Osteoblast (primary cell): Measurements from ENCODE around the gene PRMT5. TPM values are rescaled to one million over a fixed set of nuclear protein-coding genes. Genes with fewer than 3 reads are reported as not detected.
A peak's percentile ranks its signal among the peaks of the same experiment; 100 is the strongest.

Experiments
- DNase-seq: peaks from one replicate; pipeline ENCODE4 v3.0.0; 2011; ENCODE audit warnings: low spot score, mixed read lengths; ENCODE audit not compliant: insufficient read length; ENCODE audit errors: missing footprints
- H2AFZ ChIP-seq: 2 replicates; pipeline ENCODE4 v1.6.0; 2011; ENCODE audit warnings: mild to moderate bottlenecking, low read length
- H3K27ac ChIP-seq: 2 replicates; pipeline ENCODE4 v1.5.1; 2011; ENCODE audit warnings: mild to moderate bottlenecking, low read depth, low read length, moderate library complexity
- H3K27me3 ChIP-seq: 2 replicates; pipeline ENCODE4 v1.6.0; 2012; ENCODE audit warnings: mild to moderate bottlenecking, control low read depth, inconsistent platforms, low read length, moderate library complexity; ENCODE audit not compliant: insufficient read depth
- H3K36me3 ChIP-seq: 2 replicates; pipeline ENCODE4 v1.5.1; 2011; ENCODE audit warnings: mild to moderate bottlenecking, low read length, control low read depth, moderate library complexity; ENCODE audit not compliant: insufficient read depth
- H3K4me1 ChIP-seq: 2 replicates; pipeline ENCODE4 v1.5.1; 2011; ENCODE audit warnings: mild to moderate bottlenecking, low read length, control low read depth, moderate library complexity; ENCODE audit not compliant: insufficient read depth
- H3K4me2 ChIP-seq: 2 replicates; pipeline ENCODE4 v1.6.0; 2011; ENCODE audit warnings: mild to moderate bottlenecking, low read length; ENCODE audit not compliant: insufficient read depth
- H3K4me3 ChIP-seq: fragments of 200-600 bp; sonication (generic); 3 replicates; pipeline ENCODE4 v1.5.1; 2012; ENCODE audit warnings: mild to moderate bottlenecking, low read length, inconsistent platforms; ENCODE audit not compliant: insufficient read depth
- H3K79me2 ChIP-seq: 2 replicates; pipeline ENCODE4 v1.6.0; 2012; ENCODE audit warnings: mild to moderate bottlenecking, low read length, control low read depth, inconsistent platforms; ENCODE audit not compliant: insufficient read depth
- H3K9me3 ChIP-seq: 2 replicates; pipeline ENCODE4 v1.5.1; 2011; ENCODE audit warnings: low read depth, low read length, control low read depth
- H4K20me1 ChIP-seq: 2 replicates; pipeline ENCODE4 v1.6.0; 2012; ENCODE audit warnings: mild to moderate bottlenecking, low read length, control low read depth; ENCODE audit not compliant: insufficient read depth
- CTCF ChIP-seq: IDR thresholded peaks from 2 replicates; pipeline ENCODE4 v1.5.1; 2011; ENCODE audit warnings: mild to moderate bottlenecking, low read depth, low read length, moderate library complexity; ENCODE audit errors: extremely low read depth
- total RNA-seq: library from RNA; depleted of rRNA; stranded (reverse); fragments of >200 nt; gene quantifications from 2 replicates; pipeline ENCODE4 v1.2.3, GENCODE V29; 2012

PRMT5 gene
- total RNA-seq, 1 donor: 49.2 TPM

DNA sequence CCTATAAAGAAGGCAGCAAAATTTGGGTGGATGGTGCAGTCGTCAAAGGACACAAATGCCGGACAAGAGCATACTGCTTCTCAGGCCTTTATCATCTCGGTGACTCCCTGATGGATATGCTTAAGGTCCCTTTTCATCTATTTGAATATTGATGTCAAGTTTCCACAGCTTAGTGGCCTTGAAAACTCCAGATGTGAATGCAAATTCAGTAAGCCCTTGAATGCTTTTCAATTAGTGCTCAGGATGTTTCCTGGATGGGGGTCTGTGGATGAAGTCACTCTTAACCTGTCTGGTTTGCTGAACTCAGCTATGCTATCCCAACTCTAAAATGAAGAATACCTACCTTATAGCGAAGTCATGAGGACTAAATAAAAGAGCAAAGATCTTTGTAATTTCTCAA, 35.5 kb downstream of the PRMT5 start:
- Histone ChIP-seq H3K27me3 (no peaks in the 10 kb centered on the region), H3K4me3 (no peak overlapping the region)
- TF ChIP-seq CTCF: no peak

DNA sequence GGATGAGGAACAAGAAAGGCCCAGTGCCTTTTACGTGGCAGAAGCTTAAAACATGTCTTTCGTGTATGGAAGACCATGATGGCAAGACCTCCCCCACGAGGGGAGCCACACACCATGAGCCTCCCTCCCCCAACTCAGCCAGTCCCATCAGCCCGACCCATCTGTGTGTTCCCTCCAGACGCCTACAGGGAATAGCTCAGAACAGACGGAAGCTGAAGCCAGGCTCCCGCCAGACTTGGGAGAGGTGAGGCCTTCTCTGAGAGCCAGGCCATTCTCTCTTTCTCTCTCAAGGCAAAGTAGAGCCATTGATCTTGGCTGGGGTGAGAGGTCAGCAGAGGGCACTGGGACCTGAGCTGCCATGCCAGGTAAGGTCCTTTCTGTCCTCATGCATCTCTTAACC, 36.7 kb downstream of the PRMT5 start:
- H3K9me3 ChIP-seq: no peaks in the 10 kb centered on the region
- no peak overlapping the region for H3K4me2 ChIP-seq
- no peaks in the 10 kb centered on the region for H4K20me1 ChIP-seq
- H3K27me3 ChIP-seq: no peaks in the 10 kb centered on the region
- no peak overlapping the region for H3K4me3 ChIP-seq
- TF ChIP-seq CTCF: no peak
- peaks cover 4% of the 10 kb centered on the region for H3K79me2 ChIP-seq
- H3K36me3 ChIP-seq: no peaks in the 10 kb centered on the region
- DNase-seq: peak; percentile 23
- peaks cover 3% of the 10 kb centered on the region for H3K4me1 ChIP-seq
- no peak overlapping the region for H2AFZ ChIP-seq
- H3K27ac ChIP-seq: no peak overlapping the region

More for the DNA sequence above, 35.5 kb downstream of the PRMT5 start:
- no peaks in the 10 kb centered on the region for H4K20me1 ChIP-seq
- peaks cover 12% of the 10 kb centered on the region for H3K4me1 ChIP-seq
- no peak overlapping the region for H3K27ac ChIP-seq
- H3K79me2 ChIP-seq: no peaks in the 10 kb centered on the region
- H3K36me3 ChIP-seq: no peaks in the 10 kb centered on the region
- H2AFZ ChIP-seq: no peak overlapping the region
- no peaks in the 10 kb centered on the region for H3K9me3 ChIP-seq
- DNase-seq: peak; percentile 1
- no peak overlapping the region for H3K4me2 ChIP-seq

DNA sequence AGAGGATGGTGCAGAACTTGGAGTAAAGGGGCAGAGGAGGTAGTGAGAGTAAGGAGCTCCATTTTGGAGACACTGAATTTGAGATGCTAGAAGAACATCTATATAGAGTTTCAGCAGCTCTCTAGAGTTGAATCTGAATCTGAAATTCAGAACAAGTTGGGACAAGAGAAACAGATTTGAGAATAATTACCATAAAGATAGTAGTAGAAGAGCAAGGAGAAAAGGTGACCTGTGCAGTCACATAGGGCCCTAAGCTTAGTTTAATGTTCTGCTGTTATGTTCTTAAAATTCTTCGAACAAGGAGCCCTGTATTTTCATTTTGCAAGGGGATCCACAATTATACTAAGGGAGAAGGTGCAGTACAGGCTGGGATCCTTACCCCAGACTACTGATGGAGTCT, 38.8 kb downstream of the PRMT5 start:
- H3K27ac ChIP-seq: no peak overlapping the region
- TF ChIP-seq CTCF: no peak

DNA sequence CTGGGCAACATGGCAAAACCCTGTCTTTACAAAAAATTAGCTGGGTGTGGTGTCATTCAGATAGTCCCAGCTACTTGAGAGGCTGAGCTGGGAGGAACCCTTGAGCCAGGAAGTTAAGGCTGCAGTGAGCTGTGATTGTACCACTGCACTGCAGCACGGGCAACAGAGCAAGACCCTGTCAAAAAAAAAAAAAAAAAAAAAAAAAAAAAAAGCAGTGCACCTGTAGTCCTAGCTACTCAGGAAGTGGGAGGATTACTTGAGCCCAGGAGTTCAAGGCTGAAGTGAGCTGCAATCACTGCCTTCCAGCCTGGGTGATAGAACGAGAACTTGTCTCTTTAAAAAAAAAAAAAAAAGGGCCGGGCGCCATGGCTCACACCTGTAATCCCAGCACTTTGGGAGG, 40.5 kb downstream of the PRMT5 start:
- Histone ChIP-seq H2AFZ (no peak overlapping the region), H3K27me3 (no peaks in the 10 kb centered on the region), H3K9me3 (no peaks in the 10 kb centered on the region), H3K4me3 (no peak overlapping the region), H3K36me3 (no peaks in the 10 kb centered on the region), H3K4me2 (no peak overlapping the region), H4K20me1 (no peaks in the 10 kb centered on the region), H3K79me2 (peaks cover 4% of the 10 kb centered on the region), H3K4me1 (peaks cover 8% of the 10 kb centered on the region), H3K27ac (no peak overlapping the region)
- no peak for DNase-seq
- TF ChIP-seq CTCF: no peak

More for the DNA sequence above, 38.8 kb downstream of the PRMT5 start:
- Histone ChIP-seq H3K4me1 (peaks cover 8% of the 10 kb centered on the region), H3K4me2 (no peak overlapping the region), H2AFZ (no peak overlapping the region), H3K79me2 (peaks cover 4% of the 10 kb centered on the region), H3K9me3 (no peaks in the 10 kb centered on the region), H3K36me3 (no peaks in the 10 kb centered on the region), H4K20me1 (no peaks in the 10 kb centered on the region), H3K27me3 (no peaks in the 10 kb centered on the region), H3K4me3 (no peak overlapping the region)
- peak; percentile 11 for DNase-seq
